Transverse colon (tissue), 3 donors: ENCODE measurements around the gene SH2B2.

Source experiments
- EP300 ChIP-seq: sonication (generic); formaldehyde crosslinking; IDR thresholded peaks from one replicate; pipeline ENCODE4 v1.6.1; 2017; ENCODE audit warnings: antibody characterized with exemption, low read depth
- TF ChIP-seq, protein P1 (sequence below), 5 experiments: fragments of 200-600 bp in 3 of 5; fragments of 450-650 bp in 2 of 5; sonication (generic) in 3 of 5; IDR thresholded peaks; 1 replicate in 2 of 5; 2 replicates in 3 of 5; pipeline ENCODE4 v1.5.1; 2016 to 2017; ENCODE audit warnings: antibody characterized with exemption in 5 of 5, inconsistent platforms in 3 of 5, mild to moderate bottlenecking in 2 of 5, moderate library complexity in 1 of 5

- TF ChIP-seq EP300: no peak
- TF ChIP-seq, protein P1, sequence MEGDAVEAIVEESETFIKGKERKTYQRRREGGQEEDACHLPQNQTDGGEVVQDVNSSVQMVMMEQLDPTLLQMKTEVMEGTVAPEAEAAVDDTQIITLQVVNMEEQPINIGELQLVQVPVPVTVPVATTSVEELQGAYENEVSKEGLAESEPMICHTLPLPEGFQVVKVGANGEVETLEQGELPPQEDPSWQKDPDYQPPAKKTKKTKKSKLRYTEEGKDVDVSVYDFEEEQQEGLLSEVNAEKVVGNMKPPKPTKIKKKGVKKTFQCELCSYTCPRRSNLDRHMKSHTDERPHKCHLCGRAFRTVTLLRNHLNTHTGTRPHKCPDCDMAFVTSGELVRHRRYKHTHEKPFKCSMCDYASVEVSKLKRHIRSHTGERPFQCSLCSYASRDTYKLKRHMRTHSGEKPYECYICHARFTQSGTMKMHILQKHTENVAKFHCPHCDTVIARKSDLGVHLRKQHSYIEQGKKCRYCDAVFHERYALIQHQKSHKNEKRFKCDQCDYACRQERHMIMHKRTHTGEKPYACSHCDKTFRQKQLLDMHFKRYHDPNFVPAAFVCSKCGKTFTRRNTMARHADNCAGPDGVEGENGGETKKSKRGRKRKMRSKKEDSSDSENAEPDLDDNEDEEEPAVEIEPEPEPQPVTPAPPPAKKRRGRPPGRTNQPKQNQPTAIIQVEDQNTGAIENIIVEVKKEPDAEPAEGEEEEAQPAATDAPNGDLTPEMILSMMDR (IDR thresholded peaks at IDR 0.05): no peak
Measured at GRCh38 chr7:102313997-102314780, 27.5 kb downstream of the SH2B2 start.
